ELR (cell line): ENCODE measurements around the gene IKBKE.

Experiments used
- DNase-seq: peaks from one replicate; pipeline ENCODE4 v3.0.0-alpha.2; 2015; ENCODE audit warnings: low read depth

The IKBKE gene

DNA sequence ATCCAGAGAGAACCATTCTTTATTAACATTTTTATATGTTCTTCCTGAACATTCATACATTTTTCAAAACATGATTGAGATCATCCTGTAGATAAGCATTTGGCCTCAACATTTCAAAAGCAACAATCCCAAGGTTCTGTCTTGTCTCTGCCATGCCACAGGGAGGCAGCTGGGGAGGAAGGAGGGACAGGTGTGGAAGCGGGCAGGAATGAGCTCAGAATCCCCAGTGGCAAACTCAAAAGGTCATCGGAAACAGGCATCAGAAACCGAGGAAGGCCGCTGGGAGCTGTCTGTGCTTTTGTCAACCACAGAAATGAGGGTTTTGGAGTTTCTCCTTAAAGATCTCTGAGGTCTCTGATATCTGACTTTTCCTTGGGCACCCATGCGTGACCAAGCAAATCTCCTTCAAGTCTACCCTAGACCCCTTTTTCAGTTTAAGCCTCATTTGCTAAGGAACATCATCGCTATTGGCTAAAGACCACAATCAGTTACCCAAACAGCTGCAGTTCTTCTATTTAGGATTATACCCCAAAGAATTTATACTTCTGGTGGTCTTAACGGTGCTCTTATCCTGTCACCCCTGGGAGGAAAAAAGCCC lies 71.1 kb downstream of the IKBKE start:
- DNase-seq, result no peak

DNA sequence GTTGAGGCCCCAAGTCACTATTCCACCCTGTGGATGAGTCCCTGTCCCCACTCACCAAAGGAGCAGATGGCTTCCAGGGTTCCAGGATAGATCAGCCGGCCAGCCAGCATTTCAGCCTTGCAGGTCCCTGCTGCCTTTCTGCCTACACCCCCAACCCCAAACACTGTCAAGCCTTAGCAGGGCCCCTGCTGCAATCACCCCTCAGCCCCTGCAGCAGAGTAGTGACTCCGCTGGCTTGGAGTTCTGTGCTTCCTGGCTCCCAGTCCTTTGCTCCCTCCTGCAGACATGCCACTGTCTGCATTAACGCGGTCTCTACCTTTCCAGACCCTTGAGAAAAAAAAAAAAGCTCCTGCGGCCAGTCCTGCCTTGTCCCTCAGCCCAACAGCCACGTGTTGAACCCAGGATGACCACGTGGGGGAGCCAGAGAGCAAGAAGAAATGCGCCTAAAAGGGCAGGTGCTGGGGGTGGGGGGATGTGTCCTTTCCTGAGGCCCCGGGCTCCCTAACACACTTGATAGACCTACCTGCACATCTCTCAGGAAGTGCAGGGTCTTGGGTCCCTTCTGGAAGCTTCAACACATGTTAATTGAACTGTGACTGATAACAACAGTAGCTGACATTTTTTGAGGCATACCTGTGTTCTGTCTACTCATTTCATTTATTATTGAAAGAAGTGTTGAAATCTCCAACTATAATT lies 74.4 kb downstream of the IKBKE start:
- DNase-seq, result peak; percentile 63

DNA sequence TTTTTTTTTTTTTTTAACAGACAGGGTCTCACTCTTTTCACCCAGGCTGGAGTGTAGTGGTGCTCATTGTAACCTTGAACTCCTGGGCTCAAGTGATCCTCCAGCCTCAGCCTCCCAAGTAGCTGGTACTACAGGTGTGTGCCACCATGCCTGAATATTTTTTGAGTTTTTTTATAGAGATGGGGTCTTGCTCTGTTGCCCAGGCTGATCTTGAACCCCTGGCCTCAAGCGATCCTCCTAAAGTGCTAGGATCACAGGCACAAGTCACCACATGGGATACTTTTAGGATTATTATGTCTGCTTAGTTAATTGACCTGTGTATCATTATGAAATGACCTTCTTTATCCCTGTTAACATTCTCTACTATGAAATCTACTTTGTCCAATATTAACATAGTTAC lies 75.1 kb downstream of the IKBKE start:
- DNase-seq, result no peak
